Left ventricle myocardium inferior (tissue), 1 donor: ENCODE results near the gene TNFRSF21. TPM values are rescaled to one million over a fixed set of nuclear protein-coding genes. Genes with fewer than 3 reads are reported as not detected.

Experiments used
- DNase-seq: peaks from one replicate; pipeline ENCODE4 v3.0.0-alpha.2; 2020
- H3K27ac ChIP-seq: fragments of 200-600 bp; replicated peaks from 2 replicates; pipeline ENCODE4 v1.8.0; 2021
- H3K27me3 ChIP-seq: fragments of 200-600 bp; 2 replicates; pipeline ENCODE4 v1.8.0; 2021; ENCODE audit warnings: low read depth
- H3K36me3 ChIP-seq: fragments of 200-600 bp; 2 replicates; pipeline ENCODE4 v1.8.0; 2021
- H3K4me1 ChIP-seq: fragments of 200-600 bp; 2 replicates; pipeline ENCODE4 v1.8.0; 2021
- H3K4me3 ChIP-seq: fragments of 200-600 bp; 2 replicates; pipeline ENCODE4 v1.8.0; 2021; ENCODE audit warnings: mild to moderate bottlenecking, moderate library complexity
- H3K9me3 ChIP-seq: fragments of 200-600 bp; replicated peaks from 2 replicates; pipeline ENCODE4 v1.8.0; 2021
- intact Hi-C: fragments of 100-400 bp; cut with micrococcal nuclease; formaldehyde crosslinking; loops from one replicate; pipeline ENCODE4 v1.11.0; 2022
- total RNA-seq: library from RNA; stranded (reverse); fragmentation: NEBNext Ultra II Directional; extraction: Animal tissue kit (Norgen Biotek cat#: 25700); gene quantifications from one replicate; pipeline ENCODE4 v1.2.1, GENCODE V29; 2021
- TF ChIP-seq, protein P1 (sequence below): fragments of 200-600 bp; IDR thresholded peaks from 2 replicates; pipeline ENCODE4 v1.8.0; 2021; ENCODE audit warnings: antibody characterized with exemption, mild to moderate bottlenecking, borderline replicate concordance
- donor health status: DM: no; HTN: yes; CAD: no; lungs with severe emphysema.

The TNFRSF21 gene
- total RNA-seq, 1 donor from 2014 or later, result 6.3 TPM

- peaks cover 5% of the 10 kb centered on the region for H3K27me3 ChIP-seq
- H3K4me3 ChIP-seq, result no peak overlapping the region
- no peaks in the 10 kb centered on the region for H3K9me3 ChIP-seq
- peaks cover 3% of the 10 kb centered on the region for H3K4me1 ChIP-seq
- no peak overlapping the region for H3K27ac ChIP-seq
- no peaks in the 10 kb centered on the region for H3K36me3 ChIP-seq
- DNase-seq, result no peak
- TF ChIP-seq, protein P1, sequence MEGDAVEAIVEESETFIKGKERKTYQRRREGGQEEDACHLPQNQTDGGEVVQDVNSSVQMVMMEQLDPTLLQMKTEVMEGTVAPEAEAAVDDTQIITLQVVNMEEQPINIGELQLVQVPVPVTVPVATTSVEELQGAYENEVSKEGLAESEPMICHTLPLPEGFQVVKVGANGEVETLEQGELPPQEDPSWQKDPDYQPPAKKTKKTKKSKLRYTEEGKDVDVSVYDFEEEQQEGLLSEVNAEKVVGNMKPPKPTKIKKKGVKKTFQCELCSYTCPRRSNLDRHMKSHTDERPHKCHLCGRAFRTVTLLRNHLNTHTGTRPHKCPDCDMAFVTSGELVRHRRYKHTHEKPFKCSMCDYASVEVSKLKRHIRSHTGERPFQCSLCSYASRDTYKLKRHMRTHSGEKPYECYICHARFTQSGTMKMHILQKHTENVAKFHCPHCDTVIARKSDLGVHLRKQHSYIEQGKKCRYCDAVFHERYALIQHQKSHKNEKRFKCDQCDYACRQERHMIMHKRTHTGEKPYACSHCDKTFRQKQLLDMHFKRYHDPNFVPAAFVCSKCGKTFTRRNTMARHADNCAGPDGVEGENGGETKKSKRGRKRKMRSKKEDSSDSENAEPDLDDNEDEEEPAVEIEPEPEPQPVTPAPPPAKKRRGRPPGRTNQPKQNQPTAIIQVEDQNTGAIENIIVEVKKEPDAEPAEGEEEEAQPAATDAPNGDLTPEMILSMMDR, result no peak
- intact Hi-C loops, result no loop called here
Observed at GRCh38 chr6:47258724-47259347, 50.9 kb downstream of the TNFRSF21 start.

GRCh38 chr6:47256981-47257730 lies 52.5 kb downstream of the TNFRSF21 start:
- intact Hi-C loops, result no loop called here
- H3K9me3 ChIP-seq, result no peaks in the 10 kb centered on the region
- DNase-seq, result no peak
- H3K4me1 ChIP-seq, result peaks cover under 1% of the 10 kb centered on the region
- no peak overlapping the region for H3K27ac ChIP-seq
- H3K4me3 ChIP-seq, result no peak overlapping the region
- peaks cover 8% of the 10 kb centered on the region for H3K36me3 ChIP-seq
- H3K27me3 ChIP-seq, result peaks cover 5% of the 10 kb centered on the region
- TF ChIP-seq, protein P1, result no peak

DNA sequence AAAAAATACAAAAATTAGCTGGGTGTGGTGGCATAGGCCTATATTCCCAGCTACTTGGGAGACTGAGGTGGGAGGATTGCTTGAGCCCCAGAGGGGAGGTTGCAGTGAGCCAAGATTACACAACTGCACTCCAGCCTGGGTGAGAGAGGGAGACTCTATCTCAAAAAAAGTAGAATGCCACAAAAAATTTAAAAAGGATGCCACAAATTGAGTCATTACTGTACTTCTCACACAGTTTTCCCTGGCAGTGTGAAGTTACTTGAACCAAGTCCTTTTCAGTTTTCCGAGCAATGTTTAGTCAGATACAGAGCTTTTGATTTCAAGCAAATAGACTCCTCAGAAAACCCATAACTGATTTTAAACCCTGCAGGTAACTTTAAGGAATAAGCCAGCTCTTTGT lies 53.3 kb downstream of the TNFRSF21 start:
- intact Hi-C loops, result no loop called here

DNA sequence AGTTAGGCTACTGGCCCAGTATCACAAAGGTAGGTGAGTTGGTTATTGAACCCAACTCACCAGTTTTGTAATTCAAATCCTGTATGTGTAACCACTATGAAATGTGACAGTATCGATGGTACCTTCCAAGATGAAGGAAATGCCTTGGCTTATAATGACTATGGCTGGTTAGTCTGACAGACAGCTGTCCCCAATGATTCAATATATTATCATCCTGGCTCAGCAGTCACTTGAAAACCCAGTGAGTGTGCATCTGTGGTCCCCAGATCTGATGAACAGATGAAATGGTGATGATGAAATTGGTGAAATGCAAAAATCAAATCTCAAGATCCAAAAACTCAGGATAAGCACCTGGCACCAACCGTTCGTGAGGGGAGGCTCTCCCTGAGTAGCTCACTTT lies 54.8 kb downstream of the TNFRSF21 start:
- TF ChIP-seq, protein P1, result no peak
- H3K4me1 ChIP-seq, result no peaks in the 10 kb centered on the region
- H3K36me3 ChIP-seq, result peaks cover 8% of the 10 kb centered on the region
- intact Hi-C loops, result no loop called here
- DNase-seq, result no peak
- peaks cover 5% of the 10 kb centered on the region for H3K27me3 ChIP-seq
- no peak overlapping the region for H3K4me3 ChIP-seq
- no peaks in the 10 kb centered on the region for H3K9me3 ChIP-seq
- no peak overlapping the region for H3K27ac ChIP-seq

More for the DNA sequence above, 53.3 kb downstream of the TNFRSF21 start:
- DNase-seq, result no peak
- Histone ChIP-seq H3K9me3 (no peaks in the 10 kb centered on the region), H3K27ac (no peak overlapping the region), H3K36me3 (peaks cover 8% of the 10 kb centered on the region), H3K4me3 (no peak overlapping the region), H3K27me3 (peaks cover 5% of the 10 kb centered on the region), H3K4me1 (no peaks in the 10 kb centered on the region)
- TF ChIP-seq, protein P1, result no peak

GRCh38 chr6:47254051-47254450 lies 55.7 kb downstream of the TNFRSF21 start:
- intact Hi-C loops, result no loop called here
- H3K36me3 ChIP-seq, result peaks cover 8% of the 10 kb centered on the region
- no peaks in the 10 kb centered on the region for H3K27me3 ChIP-seq
- no peak overlapping the region for H3K27ac ChIP-seq
- no peak for DNase-seq
- H3K4me3 ChIP-seq, result no peak overlapping the region
- no peaks in the 10 kb centered on the region for H3K9me3 ChIP-seq
- TF ChIP-seq, protein P1, result no peak
- H3K4me1 ChIP-seq, result peaks cover under 1% of the 10 kb centered on the region
